B cell (primary cell): Measurements from ENCODE around the gene WWC1.

ENCODE experiments used
- CTCF ChIP-seq: fragments of 200-600 bp; IDR thresholded peaks from one replicate; pipeline ENCODE4 v1.8.0; 2022; ENCODE audit warnings: antibody characterized with exemption, mild to moderate bottlenecking
- EZH2 ChIP-seq: IDR thresholded peaks from 2 replicates; pipeline ENCODE4 v1.6.1; 2012; ENCODE audit warnings: borderline replicate concordance, low read depth, mild to moderate bottlenecking, moderate library complexity, low read length; ENCODE audit not compliant: insufficient read depth, poor library complexity, severe bottlenecking

GRCh38 chr5:168303393-168304025 lies 12.1 kb downstream of the WWC1 start:
- TF ChIP-seq CTCF (no peak), EZH2 (no peak)
